ENCODE measurements around the gene MT4.

- TF ChIP-seq CTCF (IDR thresholded peaks at IDR 0.05) (no peak), EZH2phosphoT487 (IDR thresholded peaks at IDR 0.05) (no peak), EZH2 (IDR thresholded peaks at IDR 0.05) (no peak)
Measured at GRCh38 chr16:56613706-56614105, 48.8 kb downstream of the MT4 start.

Measured in neural progenitor cell (in vitro differentiated cells).